GM15510 (cell line): ENCODE data around the gene SPACA6.

Experiments
- POLR2A ChIP-seq: IDR thresholded peaks from 3 replicates; pipeline ENCODE4 v1.6.1; 2011; ENCODE audit warnings: borderline replicate concordance; ENCODE audit not compliant: insufficient read length; ENCODE audit errors: extremely low read depth

Gene SPACA6

DNA sequence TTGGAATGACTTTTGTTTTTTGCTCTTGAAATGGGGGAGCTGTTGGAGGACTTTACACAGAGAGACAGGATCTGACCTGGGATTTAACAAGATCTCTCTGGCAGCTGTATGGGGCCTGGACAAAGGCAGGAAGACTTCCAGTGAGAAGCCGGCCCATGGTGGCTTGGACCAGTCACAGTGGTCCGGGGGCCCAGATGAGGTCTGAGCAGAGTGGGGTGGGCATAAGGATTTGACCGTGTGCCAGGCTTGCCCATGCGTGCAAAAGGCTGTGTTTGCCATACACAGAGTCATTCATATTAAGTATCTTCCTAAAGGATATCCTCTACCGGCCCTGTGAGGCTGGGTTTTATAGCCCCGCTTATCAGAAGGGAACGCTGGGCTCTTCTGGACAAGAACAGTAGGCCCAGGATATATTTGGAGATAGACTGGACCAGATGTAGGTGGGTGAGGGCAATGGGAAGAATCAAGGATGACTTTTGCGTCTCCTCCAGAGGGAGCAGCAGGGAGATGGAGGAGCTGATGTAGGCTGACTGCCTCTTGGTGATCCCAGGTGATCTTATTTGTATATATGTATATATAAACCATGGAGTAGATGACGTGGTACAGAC lies 4.1 kb downstream of the SPACA6 start:
- TF ChIP-seq POLR2A, result no peak

- no peak for TF ChIP-seq POLR2A
Measured at GRCh38 chr19:51698296-51698695, 5.2 kb downstream of the SPACA6 start.

GRCh38 chr19:51699170-51699569 lies 6.0 kb downstream of the SPACA6 start:
- no peak for TF ChIP-seq POLR2A

DNA sequence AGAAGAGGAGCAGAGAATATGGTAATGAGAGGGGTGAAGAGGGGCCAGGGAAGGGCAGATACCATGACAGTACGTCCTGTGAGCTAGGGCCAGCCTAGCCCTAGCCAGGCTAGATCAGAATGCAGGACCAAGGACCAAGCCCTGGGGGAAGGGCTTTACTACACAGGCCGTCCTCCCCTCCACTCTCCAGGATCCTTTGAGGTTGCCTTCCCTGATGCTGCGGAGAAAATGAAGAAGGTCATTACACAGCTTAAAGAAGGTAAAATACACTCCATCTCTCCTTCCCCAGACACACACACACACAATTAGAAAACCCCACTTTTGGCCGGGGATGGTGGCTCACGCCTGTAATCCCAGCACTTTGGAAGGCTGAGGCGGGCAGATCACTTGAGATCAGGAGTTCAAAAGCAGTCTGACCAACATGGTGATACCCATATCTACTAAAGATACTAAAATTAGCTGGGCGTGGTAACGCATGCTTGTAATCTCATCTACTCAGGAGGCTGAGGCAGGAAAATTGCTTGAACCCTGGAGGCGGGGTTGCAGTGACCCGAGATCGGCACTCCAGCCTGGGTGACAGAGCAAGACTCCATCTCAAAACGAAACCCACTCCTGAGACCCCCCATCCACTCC lies 8.5 kb downstream of the SPACA6 start:
- no peak for TF ChIP-seq POLR2A

DNA sequence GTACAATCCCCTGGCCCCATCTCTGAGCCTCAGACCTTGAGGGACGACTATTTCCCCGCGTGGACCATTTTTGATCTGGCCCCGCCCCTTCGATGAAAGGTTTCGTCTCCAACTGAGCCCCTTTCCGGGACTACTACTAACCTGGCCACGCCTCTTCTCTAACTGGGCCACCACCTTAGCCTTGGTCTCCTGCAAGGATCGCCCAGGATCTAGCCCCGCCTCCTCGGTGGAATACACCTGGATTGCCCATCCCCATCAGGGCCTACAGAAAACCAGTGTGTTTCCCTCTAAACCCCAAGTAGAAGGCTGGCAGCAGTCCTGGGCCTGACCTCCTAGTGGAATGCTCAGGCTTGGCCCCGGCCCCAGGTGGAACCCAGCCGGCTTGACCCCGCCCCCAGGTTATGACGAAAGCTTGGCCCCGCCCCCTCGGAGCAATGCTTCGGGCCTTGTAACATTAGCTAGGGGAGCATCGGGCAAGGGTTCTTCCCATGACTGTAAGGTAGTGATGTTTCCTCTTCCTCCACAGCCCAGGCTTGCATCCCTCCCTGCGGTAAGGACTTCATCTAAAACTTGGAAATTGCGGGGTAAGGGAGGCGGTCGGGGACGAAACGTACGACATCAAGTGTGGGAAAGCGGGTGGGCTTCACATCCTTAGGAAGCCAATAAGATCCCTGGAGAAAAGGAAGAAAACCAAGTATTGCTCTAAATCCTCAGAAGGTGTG lies 9.1 kb downstream of the SPACA6 start:
- no peak for TF ChIP-seq POLR2A

DNA sequence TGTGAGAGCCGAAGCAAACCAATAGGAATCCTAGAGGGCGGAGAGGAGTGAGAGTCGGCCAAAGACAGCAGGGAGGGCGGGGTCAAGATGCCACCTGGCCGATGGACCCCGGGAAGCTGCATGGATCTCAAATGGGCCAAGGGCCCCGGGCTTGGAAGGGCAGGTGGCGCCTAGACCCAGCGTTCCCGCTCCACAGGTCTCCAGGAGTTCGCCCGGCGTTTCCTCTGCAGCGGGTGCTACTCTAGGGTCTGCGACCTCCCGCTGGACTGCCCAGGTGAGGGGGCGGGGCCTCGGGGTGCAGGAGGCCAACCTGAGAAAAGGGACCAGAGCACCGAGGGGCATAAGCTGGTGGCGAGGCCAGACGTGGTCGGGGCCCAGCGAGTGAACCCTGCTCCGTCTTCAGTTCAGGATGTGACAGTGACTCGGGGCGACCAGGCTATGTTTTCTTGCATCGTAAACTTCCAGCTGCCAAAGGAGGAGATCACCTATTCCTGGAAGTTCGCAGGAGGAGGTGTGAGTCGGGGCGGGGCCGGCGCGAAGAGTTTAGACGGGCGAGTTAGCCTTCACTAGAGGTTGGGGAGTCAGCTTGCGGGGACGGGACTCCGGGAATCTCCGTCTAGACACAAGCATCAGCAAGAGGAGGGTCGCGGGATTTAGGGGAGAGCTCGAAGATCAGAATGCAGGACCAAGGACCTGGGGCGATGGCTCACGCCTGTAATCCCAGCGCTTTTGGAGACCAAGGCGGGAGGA lies 9.9 kb downstream of the SPACA6 start:
- TF ChIP-seq POLR2A, result no peak

DNA sequence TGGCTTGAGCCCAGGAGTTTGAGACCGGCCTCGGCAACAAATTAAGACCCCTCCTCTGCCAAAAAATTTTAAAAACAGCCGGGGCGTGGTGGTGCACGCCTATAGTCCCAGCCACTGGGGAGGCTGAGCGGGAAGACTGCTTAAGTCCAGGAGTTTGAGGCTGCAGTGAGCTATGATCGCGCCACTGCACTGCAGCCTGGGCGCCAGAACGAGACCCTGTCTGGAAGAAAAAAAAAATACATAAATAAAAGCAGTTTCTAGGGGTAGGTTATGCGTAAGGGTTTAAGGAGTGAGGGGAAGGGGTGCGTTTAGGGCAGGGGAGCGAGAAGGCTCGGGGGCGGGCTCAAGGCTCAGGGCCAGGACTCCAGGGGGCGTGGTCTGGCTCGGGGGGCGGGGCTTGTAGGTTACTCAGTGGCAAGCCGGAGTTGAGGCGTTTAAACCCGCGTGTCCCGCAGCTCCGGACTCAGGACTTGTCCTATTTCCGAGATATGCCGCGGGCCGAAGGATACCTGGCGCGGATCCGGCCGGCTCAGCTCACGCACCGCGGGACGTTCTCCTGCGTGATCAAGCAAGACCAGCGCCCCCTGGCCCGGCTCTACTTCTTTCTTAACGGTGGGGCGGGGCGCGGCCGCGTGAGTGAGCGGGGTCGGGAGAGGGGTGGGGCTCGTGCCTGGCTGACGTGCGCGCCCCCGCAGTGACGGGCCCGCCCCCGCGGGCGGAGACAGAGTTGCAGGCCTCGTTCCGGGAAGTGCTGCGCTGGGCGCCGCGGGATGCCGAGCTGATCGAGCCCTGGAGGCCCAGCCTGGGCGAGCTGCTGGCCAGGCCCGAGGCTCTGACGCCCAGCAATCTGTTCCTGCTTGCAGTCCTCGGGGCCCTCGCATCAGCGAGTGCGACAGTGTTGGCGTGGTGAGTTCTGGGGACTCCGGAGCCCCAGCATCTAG lies 10.7 kb downstream of the SPACA6 start:
- TF ChIP-seq POLR2A, result peak; percentile 97

- no peak for TF ChIP-seq POLR2A
Measured at GRCh38 chr19:51704626-51705025, 11.5 kb downstream of the SPACA6 start.

- TF ChIP-seq POLR2A, result no peak
Measured at GRCh38 chr19:51706296-51706695, 13.2 kb downstream of the SPACA6 start.

- no peak for TF ChIP-seq POLR2A
Measured at GRCh38 chr19:51706885-51707284, 13.8 kb downstream of the SPACA6 start.

DNA sequence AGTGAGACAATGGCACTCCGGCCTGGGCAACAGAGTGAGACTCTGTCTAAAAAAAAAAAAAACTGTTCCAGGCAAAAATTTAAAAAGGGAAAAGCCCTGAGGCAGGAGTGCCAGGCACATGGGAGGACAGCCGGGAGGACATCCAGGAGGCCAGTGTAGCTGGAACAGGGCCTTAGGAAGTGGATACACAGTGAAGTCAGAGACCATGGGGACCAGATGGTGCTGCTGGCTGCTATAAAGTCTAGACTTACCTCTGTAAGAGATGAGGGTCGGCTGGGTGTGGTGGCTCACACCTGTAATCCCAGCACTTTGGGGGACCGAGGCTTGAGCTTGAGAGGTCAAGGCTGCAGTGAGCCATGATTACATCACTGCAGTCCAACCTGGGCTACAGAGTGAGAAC lies 15.7 kb downstream of the SPACA6 start:
- no peak for TF ChIP-seq POLR2A

GRCh38 chr19:51709575-51709974 lies 16.4 kb downstream of the SPACA6 start:
- TF ChIP-seq POLR2A, result no peak

DNA sequence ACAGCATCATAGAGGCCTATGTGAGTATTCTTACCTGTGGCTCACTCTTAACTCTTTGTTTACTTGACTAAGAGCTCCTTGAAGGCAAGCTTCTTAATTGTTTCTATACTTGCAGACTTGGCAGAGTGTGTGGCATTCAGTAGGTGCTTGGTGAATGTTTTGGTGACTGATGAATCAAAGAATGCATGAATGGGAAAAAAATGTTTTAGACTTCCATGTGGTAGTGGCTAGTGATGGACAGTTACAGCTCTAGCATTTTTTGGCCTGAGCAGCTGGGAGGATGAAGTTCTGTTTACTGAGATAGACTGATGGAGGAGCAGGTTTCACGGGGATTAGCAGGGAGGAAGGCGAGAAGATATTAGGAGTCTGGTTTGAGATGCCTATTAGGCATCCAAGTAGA lies 17.0 kb downstream of the SPACA6 start:
- no peak for TF ChIP-seq POLR2A

- TF ChIP-seq POLR2A, result no peak
Measured at GRCh38 chr19:51711702-51712101, 18.6 kb downstream of the SPACA6 start.

DNA sequence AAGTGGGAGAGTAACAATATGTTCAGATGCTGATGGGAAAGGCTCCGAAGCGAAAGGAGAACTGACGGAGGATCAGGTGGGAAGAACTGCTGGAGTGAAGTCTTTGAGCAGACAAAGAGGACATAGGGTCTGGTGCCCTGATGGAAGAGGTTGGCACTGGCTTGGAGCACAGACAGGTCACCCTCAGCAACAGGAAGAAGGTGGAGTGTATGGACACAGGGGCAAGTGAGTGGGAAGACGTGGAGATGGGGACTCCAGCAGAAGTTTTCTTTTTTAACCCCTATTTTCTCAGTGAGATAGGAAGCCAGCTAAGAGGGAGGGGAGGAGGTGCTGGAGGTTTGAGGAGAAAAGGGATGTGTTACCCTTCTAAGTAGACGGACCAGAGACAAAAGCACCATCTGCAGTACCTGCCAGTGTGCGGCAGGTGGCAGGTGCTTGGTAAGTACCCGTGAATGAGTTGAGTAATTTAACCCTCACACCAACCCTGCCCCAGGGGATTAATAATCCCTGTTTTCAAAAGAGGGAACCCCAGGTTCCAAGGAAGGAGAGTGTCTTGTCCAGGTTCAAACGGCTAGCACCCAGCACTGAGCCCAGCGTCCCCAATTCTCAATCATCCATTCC lies 19.4 kb downstream of the SPACA6 start:
- no peak for TF ChIP-seq POLR2A
